K562 (cell line): ENCODE measurements around the gene POU2AF2. TPM values are rescaled to one million over a fixed set of nuclear protein-coding genes. Genes with fewer than 3 reads are reported as not detected.

Experiments
- FOXJ3 ChIP-seq: sonication (generic); formaldehyde crosslinking; IDR thresholded peaks from 2 replicates; pipeline ENCODE4 v1.4.0; 2020; ENCODE audit warnings: mild to moderate bottlenecking, missing genetic modification reagents
- ZFP30 ChIP-seq: fragments of 250-450 bp; sonication (Bioruptor Pico); IDR thresholded peaks from 2 replicates; pipeline ENCODE4 v1.8.0; 2022; ENCODE audit warnings: moderate library complexity, mild to moderate bottlenecking, inconsistent platforms, borderline replicate concordance
- ZNF75A ChIP-seq: fragments of 450-650 bp; formaldehyde crosslinking; IDR thresholded peaks from 2 replicates; pipeline ENCODE4 v1.4.0; 2020; ENCODE audit warnings: mild to moderate bottlenecking
- polyA plus RNA-seq, 8 experiments: library from polyadenylated mRNA; depleted of rRNA in 4 of 8; stranded (reverse) in 5 of 8; unstranded in 3 of 8; fragments of >200 nt; fragmentation: Nextera tagmentation in 2 of 8; fragmentation: Illumina TruSeq in 1 of 8; extraction: Ambion mirVana in 2 of 8; extraction: Trizol in 1 of 8; gene quantifications; 2 replicates each; pipeline versions ENCODE4 v1.2.1 to v1.2.3, GENCODE V29; 2011 to 2014; ENCODE audit warnings: inconsistent platforms in 1 of 8, missing spikeins in 1 of 8
- total RNA-seq, 7 experiments: library from RNA; depleted of rRNA in 6 of 7; stranded (reverse); fragments of >200 nt in 6 of 7; fragmentation: Illumina TruSeq in 2 of 7; extraction: Trizol in 2 of 7; gene quantifications; 2 replicates each; pipeline versions ENCODE4 v1.2.1 to v1.2.3, GENCODE V29; 2011 to 2021; ENCODE audit warnings: low replicate concordance in 1 of 7
- TF ChIP-seq, protein P1 (sequence below): fragments of 250-450 bp; sonication (Bioruptor Pico); IDR thresholded peaks from 2 replicates; pipeline ENCODE4 v1.4.0; 2020
- TF ChIP-seq, protein P2 (sequence below): fragments of 250-450 bp; sonication (Bioruptor Pico); IDR thresholded peaks from 2 replicates; pipeline ENCODE4 v1.4.0; 2020

Gene POU2AF2
- total and polyA plus RNA-seq, 9 of the 15 experiments (the other 6 are each of a cell fraction or from before 2014, with no cell fraction given) = not detected

DNA sequence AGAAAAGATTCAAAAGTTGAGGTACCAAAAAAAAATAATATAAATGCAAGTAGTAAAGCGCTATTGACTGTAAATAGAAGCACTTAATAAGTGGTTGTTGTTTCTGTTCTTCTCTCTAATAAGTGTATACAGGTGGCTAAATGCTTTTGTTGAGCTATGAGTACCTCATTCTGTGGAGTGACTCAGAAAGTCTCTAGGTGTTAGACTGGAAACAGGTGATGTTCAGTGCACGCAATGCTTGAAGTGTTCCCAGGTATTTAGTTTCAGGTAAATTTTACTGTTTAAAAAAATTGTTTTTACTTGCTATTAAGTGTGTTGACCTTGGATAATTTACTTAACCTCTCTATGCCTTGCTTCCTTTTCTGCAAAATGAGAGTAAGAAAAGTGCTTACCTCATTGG is 77.0 kb downstream of the POU2AF2 start (continued):
- TF ChIP-seq ZNF75A (CRISPR knock-in tag) (no peak), FOXJ3 (CRISPR knock-in tag) (no peak), ZFP30 (CRISPR knock-in tag) (no peak)
- TF ChIP-seq, protein P1, sequence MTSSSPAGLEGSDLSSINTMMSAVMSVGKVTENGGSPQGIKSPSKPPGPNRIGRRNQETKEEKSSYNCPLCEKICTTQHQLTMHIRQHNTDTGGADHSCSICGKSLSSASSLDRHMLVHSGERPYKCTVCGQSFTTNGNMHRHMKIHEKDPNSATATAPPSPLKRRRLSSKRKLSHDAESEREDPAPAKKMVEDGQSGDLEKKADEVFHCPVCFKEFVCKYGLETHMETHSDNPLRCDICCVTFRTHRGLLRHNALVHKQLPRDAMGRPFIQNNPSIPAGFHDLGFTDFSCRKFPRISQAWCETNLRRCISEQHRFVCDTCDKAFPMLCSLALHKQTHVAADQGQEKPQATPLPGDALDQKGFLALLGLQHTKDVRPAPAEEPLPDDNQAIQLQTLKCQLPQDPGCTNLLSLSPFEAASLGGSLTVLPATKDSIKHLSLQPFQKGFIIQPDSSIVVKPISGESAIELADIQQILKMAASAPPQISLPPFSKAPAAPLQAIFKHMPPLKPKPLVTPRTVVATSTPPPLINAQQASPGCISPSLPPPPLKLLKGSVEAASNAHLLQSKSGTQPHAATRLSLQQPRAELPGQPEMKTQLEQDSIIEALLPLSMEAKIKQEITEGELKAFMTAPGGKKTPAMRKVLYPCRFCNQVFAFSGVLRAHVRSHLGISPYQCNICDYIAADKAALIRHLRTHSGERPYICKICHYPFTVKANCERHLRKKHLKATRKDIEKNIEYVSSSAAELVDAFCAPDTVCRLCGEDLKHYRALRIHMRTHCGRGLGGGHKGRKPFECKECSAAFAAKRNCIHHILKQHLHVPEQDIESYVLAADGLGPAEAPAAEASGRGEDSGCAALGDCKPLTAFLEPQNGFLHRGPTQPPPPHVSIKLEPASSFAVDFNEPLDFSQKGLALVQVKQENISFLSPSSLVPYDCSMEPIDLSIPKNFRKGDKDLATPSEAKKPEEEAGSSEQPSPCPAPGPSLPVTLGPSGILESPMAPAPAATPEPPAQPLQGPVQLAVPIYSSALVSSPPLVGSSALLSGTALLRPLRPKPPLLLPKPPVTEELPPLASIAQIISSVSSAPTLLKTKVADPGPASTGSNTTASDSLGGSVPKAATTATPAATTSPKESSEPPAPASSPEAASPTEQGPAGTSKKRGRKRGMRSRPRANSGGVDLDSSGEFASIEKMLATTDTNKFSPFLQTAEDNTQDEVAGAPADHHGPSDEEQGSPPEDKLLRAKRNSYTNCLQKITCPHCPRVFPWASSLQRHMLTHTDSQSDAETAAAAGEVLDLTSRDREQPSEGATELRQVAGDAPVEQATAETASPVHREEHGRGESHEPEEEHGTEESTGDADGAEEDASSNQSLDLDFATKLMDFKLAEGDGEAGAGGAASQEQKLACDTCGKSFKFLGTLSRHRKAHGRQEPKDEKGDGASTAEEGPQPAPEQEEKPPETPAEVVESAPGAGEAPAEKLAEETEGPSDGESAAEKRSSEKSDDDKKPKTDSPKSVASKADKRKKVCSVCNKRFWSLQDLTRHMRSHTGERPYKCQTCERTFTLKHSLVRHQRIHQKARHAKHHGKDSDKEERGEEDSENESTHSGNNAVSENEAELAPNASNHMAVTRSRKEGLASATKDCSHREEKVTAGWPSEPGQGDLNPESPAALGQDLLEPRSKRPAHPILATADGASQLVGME (CRISPR knock-in tag) = no peak
- TF ChIP-seq, protein P2, sequence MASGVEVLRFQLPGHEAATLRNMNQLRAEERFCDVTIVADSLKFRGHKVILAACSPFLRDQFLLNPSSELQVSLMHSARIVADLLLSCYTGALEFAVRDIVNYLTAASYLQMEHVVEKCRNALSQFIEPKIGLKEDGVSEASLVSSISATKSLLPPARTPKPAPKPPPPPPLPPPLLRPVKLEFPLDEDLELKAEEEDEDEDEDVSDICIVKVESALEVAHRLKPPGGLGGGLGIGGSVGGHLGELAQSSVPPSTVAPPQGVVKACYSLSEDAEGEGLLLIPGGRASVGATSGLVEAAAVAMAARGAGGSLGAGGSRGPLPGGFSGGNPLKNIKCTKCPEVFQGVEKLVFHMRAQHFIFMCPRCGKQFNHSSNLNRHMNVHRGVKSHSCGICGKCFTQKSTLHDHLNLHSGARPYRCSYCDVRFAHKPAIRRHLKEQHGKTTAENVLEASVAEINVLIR = no peak
- TF ChIP-seq, all 486 proteins: peak for 0
